ENCODE measurements around the gene HBQ1.
"Not testable (repeated sequence)": the region's sequence is repeated elsewhere in the genome, so short reads cannot be mapped to it uniquely, and the experiment has no call there.

HBQ1 gene

DNA sequence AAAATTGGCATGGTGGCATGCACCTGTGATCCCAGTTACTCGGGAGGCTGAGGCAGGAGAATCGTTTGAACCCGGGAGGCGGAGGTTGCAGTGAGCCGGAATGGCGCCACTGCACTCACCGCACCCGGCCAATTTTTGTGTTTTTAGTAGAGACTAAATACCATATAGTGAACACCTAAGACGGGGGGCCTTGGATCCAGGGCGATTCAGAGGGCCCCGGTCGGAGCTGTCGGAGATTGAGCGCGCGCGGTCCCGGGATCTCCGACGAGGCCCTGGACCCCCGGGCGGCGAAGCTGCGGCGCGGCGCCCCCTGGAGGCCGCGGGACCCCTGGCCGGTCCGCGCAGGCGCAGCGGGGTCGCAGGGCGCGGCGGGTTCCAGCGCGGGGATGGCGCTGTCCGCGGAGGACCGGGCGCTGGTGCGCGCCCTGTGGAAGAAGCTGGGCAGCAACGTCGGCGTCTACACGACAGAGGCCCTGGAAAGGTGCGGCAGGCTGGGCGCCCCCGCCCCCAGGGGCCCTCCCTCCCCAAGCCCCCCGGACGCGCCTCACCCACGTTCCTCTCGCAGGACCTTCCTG, at the start of gene HBQ1:
TSS of gene HBQ1 (plus strand) at position 359 of the 575 bp plus-strand sequence. CDS start at position 387, 28 bp downstream.
- DNase-seq (ENCODE audit: low read depth in 2 of 2), result no peak

DNA sequence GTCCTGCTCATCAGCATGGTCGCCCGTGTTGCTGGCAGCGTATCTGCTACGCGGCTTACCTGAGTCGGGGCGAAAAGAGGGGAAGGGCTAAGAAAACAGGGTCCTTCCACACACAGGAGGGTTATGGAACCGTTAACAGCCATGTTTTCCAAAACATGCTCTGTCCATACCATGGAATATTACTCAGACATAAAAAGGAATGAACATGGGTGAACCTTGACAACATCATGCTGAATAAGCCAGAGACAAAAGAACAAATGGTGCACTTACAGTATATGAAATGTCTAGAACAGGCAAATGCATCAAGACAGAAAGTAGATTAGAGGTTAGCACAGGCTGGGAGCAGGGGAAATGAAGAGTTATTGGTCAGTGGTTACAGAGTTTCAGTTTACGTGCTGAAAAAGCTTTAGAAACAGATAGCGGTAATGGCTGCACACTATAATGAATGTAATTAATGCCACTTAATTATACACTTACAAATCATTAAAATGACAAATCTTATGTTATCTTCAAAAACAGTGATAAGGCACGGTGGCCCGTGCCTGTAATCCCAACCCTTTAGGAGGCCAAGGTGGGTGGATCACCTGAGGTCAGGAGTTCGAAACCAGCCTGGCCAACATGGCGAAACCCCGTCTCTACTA, 49.6 kb upstream of the HBQ1 start:
- DNase-seq (ENCODE audit: low read depth in 2 of 2), result no peak

DNA sequence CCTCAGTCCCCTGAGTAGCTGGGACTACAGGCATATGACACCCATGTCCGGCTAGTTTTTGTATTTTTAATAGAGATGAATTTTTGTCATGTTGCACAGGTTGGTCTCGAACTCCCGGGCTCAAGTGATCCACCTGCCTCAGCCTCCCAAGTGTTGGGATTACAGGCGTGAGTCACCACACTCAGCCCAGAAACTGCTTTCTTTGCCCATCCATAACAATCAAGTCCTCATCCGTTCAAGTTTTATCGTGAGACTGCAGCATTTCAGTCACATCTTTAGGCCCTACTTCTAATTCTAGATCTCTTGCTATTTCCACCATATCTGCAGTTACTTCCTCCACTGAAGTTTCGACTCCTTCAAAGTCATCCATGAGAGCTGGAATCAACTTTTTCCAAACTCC, 48.1 kb upstream of the HBQ1 start:
- no peak for DNase-seq (ENCODE audit: low read depth in 2 of 2)

DNA sequence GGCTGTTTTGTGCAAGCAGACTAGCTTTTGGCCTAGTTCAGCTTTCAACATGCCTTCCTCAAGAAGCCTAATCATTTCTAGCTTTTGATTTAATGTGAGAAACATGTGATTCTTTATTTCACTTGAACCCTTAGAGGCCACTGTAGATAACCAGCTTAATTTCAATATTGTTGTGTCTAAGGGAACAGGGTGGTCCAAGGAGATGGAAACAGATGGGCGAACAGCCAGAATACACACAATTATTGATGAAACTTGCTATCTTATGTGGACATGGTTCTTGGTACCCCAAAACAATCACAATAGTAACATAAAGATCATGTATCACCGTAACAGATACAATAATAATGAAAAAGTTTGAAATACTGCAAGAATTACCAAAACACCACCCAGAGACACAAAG, 46.5 kb upstream of the HBQ1 start:
- no peak for DNase-seq (ENCODE audit: low read depth in 2 of 2)

DNA sequence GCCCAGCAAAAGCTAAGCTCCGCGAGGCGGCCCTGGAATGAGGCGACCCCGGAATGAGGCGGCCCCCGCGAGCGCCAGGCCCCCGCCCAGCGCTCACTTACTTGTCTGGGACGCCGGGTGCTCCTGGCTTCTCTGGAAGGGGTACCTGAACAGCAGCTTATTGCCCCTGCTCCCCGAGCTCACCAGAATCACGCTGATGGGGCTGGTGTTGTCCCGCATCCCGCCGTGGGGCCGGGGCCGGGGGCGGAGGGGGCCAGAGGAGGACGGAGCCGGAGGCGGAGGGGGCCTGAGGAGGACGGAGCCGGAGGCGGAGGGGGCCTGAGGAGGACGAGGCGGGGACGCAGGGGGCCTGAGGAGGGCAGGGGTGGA, 42.2 kb upstream of the HBQ1 start:
- no peak for DNase-seq (ENCODE audit: low read depth in 2 of 2)

DNA sequence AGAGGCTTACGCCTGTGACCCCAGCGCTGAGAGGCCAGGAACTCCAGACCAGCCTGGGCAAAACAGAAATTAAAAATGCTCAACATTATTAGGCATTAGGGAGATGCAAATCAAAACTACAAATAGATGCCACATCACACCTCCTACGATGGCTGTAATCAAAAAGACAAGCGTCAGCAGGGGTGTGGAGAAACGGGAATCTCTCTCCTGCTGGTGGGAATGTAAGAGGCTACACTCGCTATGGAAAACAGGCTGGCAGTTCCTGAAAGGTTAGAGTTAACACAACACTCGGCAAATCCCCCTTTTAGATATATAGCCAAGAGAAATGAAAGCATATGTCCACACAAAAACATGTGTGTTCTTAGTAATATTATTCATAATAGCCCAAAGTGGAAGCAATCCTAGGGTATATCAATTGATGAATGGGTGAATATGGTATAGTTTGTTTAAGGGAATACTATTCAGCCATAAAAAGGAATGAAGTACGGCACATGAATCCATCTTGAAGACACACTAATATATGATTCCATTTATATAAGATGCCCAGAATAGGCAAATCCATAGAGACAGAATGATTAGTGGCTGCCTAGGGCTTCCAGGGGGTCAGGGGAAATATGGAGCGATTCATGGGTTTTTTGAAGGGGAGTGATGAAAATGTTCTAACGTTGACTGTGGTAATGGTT, 39.9 kb upstream of the HBQ1 start:
- DNase-seq (ENCODE audit: low read depth in 2 of 2), result no peak

DNA sequence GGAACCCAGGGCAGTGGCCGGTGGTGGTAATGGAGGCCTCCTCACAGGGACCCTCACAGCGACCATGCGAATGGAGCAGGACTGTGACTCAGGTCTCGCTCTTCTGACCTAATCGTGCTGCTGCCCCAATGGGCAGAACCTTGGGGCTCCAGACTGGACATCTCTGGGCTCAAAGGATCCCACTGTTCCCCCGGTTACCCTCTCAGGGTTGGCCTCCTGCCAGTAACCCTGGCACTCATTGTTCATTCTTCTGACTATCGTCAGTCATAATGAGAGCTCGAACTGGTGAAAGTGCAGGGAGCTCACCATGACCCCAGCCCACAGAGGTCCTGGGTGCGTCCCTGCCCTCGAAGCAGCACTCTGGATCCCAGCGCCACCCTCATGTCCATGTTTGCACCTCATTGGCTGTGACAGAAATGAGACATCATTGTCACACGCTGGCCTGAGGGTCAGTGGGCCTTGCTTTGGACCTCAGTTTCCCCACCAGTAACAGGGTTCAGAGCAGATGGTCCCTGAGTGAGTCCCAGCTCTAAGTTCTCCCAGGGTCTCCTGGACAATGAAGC, 37.8 kb upstream of the HBQ1 start:
- DNase-seq (ENCODE audit: low read depth in 2 of 2), result no peak

DNA sequence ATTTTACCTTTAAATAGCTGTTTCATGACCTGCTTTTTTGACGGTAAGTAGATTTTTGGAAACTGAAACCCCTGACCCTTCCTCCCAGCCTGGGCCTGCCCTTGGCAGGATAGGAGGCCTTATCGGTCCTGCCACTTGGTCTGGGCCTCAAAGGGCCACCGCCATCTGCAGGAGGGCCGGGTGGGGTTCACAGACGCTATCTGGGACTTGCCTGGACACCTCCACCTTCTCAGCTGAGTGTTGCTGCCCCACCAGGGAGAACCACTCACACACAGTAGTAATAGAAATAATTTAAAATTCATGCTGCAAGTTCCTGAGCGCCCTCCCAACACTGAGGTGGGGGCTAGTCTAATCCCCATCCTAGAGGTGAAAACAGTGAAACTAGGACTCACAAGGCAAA, 37.2 kb upstream of the HBQ1 start:
- DNase-seq (ENCODE audit: low read depth in 2 of 2), result no peak

DNA sequence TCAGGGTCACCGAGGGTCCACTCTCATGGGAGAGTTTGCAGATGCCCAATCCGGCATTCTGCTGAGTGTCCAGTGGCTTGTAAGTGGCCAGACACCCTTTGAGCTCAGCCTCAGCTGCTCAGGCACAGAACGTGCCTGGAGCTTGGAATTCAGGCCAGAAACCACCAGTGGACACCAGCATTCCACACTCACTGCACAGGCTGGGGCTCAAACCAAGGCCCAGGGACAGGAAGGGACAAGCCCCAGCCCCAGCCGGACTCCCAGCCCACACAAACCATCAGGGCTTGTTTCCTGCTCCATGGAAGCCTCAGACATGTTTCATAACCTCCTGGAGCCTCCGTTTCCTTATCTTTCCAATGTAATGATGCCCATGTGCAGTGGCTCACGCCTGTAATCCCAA, 36.8 kb upstream of the HBQ1 start:
- no peak for DNase-seq (ENCODE audit: low read depth in 2 of 2)

DNA sequence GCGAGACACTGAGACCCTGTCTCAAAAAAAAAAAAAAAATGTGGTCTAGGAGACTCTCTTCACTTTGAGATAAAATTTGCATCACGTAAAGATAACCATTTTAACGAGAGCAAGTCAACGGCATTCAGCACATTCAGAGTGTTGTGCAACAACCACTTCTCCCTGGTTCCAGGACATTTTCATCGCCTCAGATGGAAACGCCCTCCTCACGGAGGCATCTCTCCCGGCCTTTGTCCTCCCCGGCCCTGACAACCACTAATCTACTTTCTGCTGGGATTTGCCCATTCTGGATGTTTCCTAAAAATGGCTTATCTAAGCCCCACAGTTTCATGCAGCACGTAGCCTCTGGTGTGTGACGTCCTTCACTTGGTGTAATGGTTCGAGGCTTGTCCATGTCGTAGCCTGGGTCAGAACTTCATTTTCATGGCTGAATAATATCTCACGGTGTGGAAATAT, 35.4 kb upstream of the HBQ1 start:
- no peak for DNase-seq (ENCODE audit: low read depth in 2 of 2)

DNA sequence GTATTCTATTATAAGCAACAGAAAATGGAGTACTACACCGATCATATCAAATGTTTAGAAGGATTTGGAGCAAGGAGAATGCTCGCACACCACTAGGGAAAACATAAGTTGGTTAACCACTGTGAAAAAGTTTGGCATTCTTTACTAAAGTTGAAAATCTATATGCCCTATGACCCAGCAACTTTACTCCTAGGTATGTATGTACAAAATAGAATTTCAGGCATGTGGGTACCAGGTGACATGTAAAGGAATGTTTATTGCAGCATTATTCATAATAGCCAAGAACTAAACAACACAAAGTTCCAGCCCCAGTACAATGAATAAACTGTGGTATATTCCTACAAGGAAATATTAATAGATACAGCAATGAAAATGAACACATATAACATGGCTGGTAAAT, 33.6 kb upstream of the HBQ1 start:
- DNase-seq (ENCODE audit: low read depth in 2 of 2), result no peak

DNA sequence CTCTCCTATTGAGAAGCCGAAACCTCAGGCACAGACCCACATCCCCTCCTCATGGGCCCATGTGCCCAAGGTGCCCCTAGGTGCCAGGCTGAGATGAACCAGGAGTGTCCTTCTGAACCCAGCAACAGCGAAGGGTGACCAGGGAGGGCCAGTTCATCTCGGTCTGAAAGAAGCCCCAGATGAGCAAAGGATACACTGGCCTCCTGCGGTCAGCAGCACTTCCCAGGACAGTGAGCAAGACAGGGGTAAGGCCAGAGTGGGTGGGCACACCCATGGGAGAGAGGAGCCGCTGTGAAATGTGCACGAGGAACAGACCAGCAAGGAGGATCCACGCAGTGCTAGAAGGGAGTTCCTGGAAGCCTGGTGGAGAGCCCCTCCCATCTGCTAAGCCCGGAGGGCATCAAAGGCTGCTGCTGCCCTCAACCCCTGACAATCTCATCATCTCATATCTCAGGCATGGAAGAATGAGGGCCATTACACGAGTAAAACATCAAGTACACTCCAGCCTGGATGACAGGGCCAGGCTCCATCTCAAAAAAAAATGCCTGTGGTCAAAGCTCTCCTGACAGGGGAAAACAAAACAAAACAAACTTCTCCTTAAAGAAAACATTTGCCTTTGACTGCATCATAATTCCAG, 31.1 kb upstream of the HBQ1 start:
- no peak for DNase-seq (ENCODE audit: low read depth in 2 of 2)

DNA sequence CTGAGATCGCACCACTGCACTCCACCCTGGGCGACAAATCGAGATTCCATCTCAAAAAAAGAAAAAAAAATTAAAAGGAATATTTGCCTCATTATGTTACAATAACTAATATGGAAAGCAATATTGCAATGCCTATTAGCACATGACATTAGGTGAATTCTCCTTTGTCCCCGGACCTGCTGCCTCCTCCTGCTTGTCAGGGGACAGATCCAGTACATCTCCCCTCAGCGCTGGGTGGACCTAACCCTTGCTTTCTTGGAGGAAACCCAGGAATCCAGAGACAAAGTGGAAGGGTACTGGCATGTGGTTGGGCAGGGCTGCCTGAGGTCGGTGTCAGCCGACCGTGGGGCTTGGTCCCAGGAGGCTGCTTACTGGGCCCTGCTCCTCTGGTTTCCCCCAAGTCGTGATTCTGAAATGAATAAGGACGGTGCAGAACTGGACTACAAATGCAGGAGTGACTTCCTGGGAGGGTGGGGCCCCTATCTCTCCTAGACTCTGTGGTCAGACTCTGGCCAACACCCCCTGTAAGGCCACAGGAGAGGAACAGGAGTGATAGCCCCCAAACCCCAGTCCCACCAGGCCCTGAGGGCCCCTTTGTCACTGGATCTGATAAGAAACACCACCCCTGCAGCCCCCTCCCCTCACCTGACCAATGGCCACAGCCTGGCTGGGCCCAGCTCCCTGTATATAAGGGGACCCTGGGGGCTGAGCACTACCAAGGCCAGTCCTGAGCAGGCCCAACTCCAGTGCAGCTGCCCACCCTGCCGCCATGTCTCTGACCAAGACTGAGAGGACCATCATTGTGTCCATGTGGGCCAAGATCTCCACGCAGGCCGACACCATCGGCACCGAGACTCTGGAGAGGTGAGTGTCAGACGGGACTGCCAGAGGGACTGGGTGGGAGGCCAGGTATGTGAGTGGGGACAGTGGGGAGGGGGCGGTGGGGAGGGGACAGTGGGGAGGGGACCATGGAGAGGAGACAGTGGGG, 27.8 kb upstream of the HBQ1 start, which contains the start of gene HBZ:
TSS of gene HBZ (plus strand) at position 504 of the 988 bp plus-strand sequence. CDS start at position 770, 266 bp downstream.
- DNase-seq (ENCODE audit: low read depth in 2 of 2), result no peak

DNA sequence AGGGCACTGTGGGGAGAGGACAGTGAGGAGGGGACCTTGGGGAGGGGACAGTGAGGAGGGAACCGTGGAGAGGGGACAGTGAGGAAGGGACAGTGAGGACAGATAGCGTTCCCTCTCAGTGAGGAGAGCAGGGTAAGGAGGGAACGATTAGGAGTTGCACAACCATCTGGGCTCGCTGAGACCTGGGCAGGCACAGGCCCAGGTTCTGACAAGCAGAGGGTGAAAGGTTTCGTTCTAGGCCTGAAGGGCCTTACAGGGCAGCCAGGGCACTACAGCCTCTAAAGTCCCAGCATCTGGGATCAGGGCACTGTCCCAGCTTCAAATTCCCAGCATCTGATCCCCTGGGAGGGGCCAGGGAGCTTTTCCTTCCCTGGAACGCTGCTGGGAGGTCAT, 27.1 kb upstream of the HBQ1 start:
- not testable (repeated sequence) for DNase-seq (ENCODE audit: low read depth in 2 of 2)

DNA sequence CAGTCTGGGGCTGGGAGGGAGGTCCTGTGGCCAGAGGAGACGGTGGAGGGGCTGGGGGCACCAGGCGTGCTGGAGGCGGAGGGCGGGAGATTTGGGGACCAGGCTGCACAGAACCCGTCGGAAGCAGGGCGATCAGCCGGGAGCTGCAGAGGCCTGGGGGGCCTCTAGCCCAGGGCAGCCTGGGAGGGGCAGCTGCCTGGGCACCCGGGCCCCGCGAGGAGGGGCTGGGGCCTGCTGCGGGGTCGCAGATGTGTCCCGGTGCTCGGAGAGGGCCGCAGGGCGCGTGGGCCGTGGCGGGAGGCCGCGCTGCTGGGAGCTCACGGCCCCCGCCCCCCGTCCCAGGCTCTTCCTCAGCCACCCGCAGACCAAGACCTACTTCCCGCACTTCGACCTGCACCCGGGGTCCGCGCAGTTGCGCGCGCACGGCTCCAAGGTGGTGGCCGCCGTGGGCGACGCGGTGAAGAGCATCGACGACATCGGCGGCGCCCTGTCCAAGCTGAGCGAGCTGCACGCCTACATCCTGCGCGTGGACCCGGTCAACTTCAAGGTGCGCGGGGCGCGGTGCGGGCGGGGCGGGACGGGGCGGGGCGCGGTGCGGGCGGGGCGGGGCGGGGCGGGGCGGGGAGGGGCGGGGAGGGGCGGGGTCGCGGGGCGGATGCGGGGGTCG, 26.6 kb upstream of the HBQ1 start:
- DNase-seq (ENCODE audit: low read depth in 2 of 2), result not testable (repeated sequence)

DNA sequence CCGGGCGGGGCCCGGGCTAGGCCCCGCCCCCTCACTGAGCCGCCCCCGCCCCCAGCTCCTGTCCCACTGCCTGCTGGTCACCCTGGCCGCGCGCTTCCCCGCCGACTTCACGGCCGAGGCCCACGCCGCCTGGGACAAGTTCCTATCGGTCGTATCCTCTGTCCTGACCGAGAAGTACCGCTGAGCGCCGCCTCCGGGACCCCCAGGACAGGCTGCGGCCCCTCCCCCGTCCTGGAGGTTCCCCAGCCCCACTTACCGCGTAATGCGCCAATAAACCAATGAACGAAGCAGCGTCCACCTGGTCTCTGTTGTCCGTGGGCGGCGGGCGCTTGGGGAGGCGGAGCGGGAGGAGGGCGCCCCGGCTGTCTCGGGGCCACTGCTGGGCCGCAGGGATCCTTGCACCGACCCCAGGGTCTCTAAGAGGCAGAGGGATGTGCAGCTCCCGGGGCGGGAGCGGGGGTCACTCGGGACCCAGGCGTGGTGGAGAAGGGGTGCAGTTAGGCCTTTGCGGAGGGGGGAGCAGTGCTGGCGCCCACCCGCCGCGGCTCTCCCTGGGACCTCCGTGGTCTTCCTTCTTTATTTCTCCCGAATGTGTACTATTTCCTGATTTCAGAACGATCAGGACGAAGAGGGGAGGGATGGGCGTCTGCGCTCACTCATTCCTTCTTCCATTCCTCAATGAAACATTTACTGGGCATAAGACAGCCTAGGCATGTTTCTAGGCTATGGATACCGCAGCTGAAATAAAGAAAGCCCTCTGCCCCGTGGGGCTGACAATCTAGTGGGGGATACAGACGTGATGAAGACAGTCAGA, 25.8 kb upstream of the HBQ1 start:
- no peak for DNase-seq (ENCODE audit: low read depth in 2 of 2)

DNA sequence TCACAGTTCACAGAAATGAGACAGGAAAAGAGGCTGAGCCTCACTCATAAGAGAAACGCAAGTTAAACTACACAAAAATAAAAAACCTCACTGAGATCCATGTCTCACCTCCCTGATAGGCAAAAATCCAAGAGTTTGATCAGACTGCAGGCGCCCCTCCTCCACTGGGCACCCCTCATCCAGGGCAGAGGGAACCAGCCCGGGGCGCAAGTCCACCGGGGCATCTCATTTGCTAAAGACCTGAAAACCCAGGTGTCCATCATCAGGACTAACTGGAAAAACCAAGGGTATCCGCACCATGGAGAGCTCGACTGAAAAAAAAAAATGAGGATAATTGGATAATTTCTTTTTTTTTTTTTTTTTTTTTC, 25.2 kb upstream of the HBQ1 start:
- no peak for DNase-seq (ENCODE audit: low read depth in 2 of 2)

DNA sequence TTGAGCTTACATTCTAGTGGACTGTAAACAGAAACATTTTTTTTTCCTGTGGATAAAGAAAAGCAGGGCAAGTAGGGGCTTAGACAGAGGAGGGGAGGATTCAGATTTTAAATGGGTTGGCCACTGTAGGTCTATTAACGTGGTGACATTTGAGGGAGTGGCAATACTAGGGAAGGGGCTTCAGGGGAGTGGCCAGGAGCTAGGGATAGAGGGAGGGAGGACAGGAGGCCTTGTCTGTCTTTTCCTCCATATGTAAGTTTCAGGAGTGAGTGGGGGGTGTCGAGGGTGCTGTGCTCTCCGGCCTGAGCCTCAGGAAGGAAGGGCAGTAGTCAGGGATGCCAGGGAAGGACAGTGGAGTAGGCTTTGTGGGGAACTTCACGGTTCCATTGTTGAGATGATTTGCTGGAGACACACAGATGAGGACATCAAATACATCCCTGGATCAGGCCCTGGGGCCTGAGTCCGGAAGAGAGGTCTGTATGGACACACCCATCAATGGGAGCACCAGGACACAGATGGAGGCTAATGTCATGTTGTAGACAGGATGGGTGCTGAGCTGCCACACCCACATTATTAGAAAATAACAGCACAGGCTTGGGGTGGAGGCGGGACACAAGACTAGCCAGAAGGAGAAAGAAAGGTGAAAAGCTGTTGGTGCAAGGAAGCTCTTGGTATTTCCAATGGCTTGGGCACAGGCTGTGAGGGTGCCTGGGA, 21.0 kb upstream of the HBQ1 start:
- no peak for DNase-seq (ENCODE audit: low read depth in 2 of 2)

DNA sequence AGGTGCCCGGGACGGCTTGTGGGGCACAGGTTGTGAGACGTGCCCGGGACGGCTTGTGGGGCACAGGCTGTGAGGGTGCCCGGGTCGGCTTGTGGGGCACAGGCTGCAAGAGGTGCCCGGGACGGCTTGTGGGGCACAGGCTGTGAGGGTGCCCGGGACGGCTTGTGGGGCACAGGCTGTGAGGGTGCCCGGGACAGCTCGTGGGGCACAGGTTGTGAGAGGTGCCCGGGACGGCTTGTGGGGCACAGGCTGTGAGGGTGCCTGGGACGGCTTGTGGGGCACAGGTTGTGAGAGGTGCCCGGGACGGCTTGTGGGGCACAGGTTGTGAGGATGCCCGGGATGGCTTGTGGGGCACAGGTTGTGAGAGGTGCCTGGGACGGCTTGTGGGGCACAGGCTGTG, 20.0 kb upstream of the HBQ1 start:
- not testable (repeated sequence) for DNase-seq (ENCODE audit: low read depth in 2 of 2)
